B cell (primary cell): ENCODE data around the gene TJP3.

Experiments used
- CTCF ChIP-seq: fragments of 200-600 bp; IDR thresholded peaks from one replicate; pipeline ENCODE4 v1.8.0; 2022; ENCODE audit warnings: antibody characterized with exemption, mild to moderate bottlenecking
- EZH2 ChIP-seq: IDR thresholded peaks from 2 replicates; pipeline ENCODE4 v1.6.1; 2012; ENCODE audit warnings: borderline replicate concordance, low read depth, mild to moderate bottlenecking, moderate library complexity, low read length; ENCODE audit not compliant: insufficient read depth, poor library complexity, severe bottlenecking

- TF ChIP-seq CTCF, result no peak
- TF ChIP-seq EZH2, result no peak
Observed at GRCh38 chr19:3776479-3777040, 68.4 kb downstream of the TJP3 start.
